ENCODE results near the gene CDK10. TPM values are rescaled to one million over a fixed set of nuclear protein-coding genes. Genes with fewer than 3 reads are reported as not detected.

The CDK10 gene
- total RNA-seq, 1 experiment from 2014 or later, result 76.6 TPM

GRCh38 chr16:89695086-89695874, 8.8 kb downstream of the CDK10 start:
- BruUV-seq (replicated peaks), result no TSS peak
- no peaks in the 10 kb centered on the region for H3K9me3 ChIP-seq (ENCODE audit: insufficient read depth, low read depth)
- TF ChIP-seq EZH2 (IDR thresholded peaks at IDR 0.05; ENCODE audit: low read depth) (no peak), CTCF (conservative IDR thresholded peaks at IDR 0.05) (no peak)
- intact Hi-C loops (cut with micrococcal nuclease; ENCODE audit: unreplicated experiment), result no loop called here
- H3K79me2 ChIP-seq (ENCODE audit: low read depth), result 0 out of 2 replicates have a peak, but pooled peaks cover 1% of the 10 kb centered on the region
- no peaks in the 10 kb centered on the region for H3K9me2 ChIP-seq (ENCODE audit: insufficient read depth)
- POLR2A ChIA-PET (ENCODE audit: unreplicated experiment), result no interaction called here
- no peaks in the 10 kb centered on the region for H3K36me3 ChIP-seq (ENCODE audit: low read depth)
- no peaks in the 10 kb centered on the region for H3K27me3 ChIP-seq (ENCODE audit: insufficient read depth, low read depth)
- H2AFZ ChIP-seq, result no peak overlapping the region
- H3K27ac ChIP-seq, result no peak overlapping the region
- H3K4me3 ChIP-seq, result no peak overlapping the region
- H3F3A ChIP-seq (ENCODE audit: insufficient read depth, low read depth), result peaks cover 34% of the 10 kb centered on the region; the same call in 1 of the 2 replicates
- peaks cover 23% of the 10 kb centered on the region for H4K20me1 ChIP-seq (ENCODE audit: insufficient read depth)
- peaks cover 5% of the 10 kb centered on the region; the same call in 1 of the 2 replicates for H3K4me1 ChIP-seq (replicated peaks; ENCODE audit: insufficient read depth)
- DNase-seq, result no peak
- CTCF ChIA-PET, result no interaction called here
- no peak overlapping the region for H3K4me2 ChIP-seq

GRCh38 chr16:89695875-89696669, 9.6 kb downstream of the CDK10 start:
- Histone ChIP-seq H3K36me3 (ENCODE audit: low read depth) (no peaks in the 10 kb centered on the region), H3K4me1 (replicated peaks; ENCODE audit: insufficient read depth) (peaks cover 5% of the 10 kb centered on the region; the same call in 1 of the 2 replicates), H3K79me2 (ENCODE audit: low read depth) (no peaks in the 10 kb centered on the region), H3K9me2 (ENCODE audit: insufficient read depth) (no peaks in the 10 kb centered on the region), H3F3A (ENCODE audit: insufficient read depth, low read depth) (peaks cover 38% of the 10 kb centered on the region; the same call in 1 of the 2 replicates), H3K4me2 (no peak overlapping the region), H3K27me3 (ENCODE audit: insufficient read depth, low read depth) (no peaks in the 10 kb centered on the region), H3K9me3 (ENCODE audit: insufficient read depth, low read depth) (no peaks in the 10 kb centered on the region), H4K20me1 (ENCODE audit: insufficient read depth) (peaks cover 23% of the 10 kb centered on the region), H3K27ac (no peak overlapping the region), H2AFZ (no peak overlapping the region), H3K4me3 (no peak overlapping the region)
- DNase-seq, result no peak
- ChIA-PET CTCF (no interaction called here), POLR2A (ENCODE audit: unreplicated experiment) (no interaction called here)
- TF ChIP-seq CTCF (conservative IDR thresholded peaks at IDR 0.05) (no peak), EZH2 (IDR thresholded peaks at IDR 0.05; ENCODE audit: low read depth) (no peak)
- BruUV-seq (replicated peaks), result no TSS peak
- intact Hi-C loops (cut with micrococcal nuclease; ENCODE audit: unreplicated experiment), result no loop called here

GRCh38 chr16:89696670-89697128, 10.2 kb downstream of the CDK10 start:
- Histone ChIP-seq H3K4me3 (no peak overlapping the region), H3K4me2 (no peak overlapping the region), H3K27me3 (ENCODE audit: insufficient read depth, low read depth) (no peaks in the 10 kb centered on the region), H3F3A (ENCODE audit: insufficient read depth, low read depth) (peaks cover 38% of the 10 kb centered on the region; the same call in 1 of the 2 replicates), H3K79me2 (ENCODE audit: low read depth) (no peaks in the 10 kb centered on the region), H3K4me1 (replicated peaks; ENCODE audit: insufficient read depth) (peaks cover 5% of the 10 kb centered on the region; the same call in 1 of the 2 replicates), H4K20me1 (ENCODE audit: insufficient read depth) (peaks cover 23% of the 10 kb centered on the region), H3K27ac (no peak overlapping the region), H3K9me3 (ENCODE audit: insufficient read depth, low read depth) (no peaks in the 10 kb centered on the region), H3K36me3 (ENCODE audit: low read depth) (no peaks in the 10 kb centered on the region), H2AFZ (no peak overlapping the region), H3K9me2 (ENCODE audit: insufficient read depth) (no peaks in the 10 kb centered on the region)
- intact Hi-C loops (cut with micrococcal nuclease; ENCODE audit: unreplicated experiment), result no loop called here
- BruUV-seq (replicated peaks), result no TSS peak
- ChIA-PET POLR2A (ENCODE audit: unreplicated experiment) (no interaction called here), CTCF (no interaction called here)
- TF ChIP-seq EZH2 (IDR thresholded peaks at IDR 0.05; ENCODE audit: low read depth) (no peak), CTCF (conservative IDR thresholded peaks at IDR 0.05) (no peak)
- DNase-seq, result no peak

Data from PC-9 (cell line).